H9 (cell line): Measurements from ENCODE around the gene MAD1L1. TPM values are rescaled to one million over a fixed set of nuclear protein-coding genes. Genes with fewer than 3 reads are reported as not detected.

Experiments
- DNase-seq: peaks from one replicate; pipeline ENCODE4 v3.0.0-alpha.2; 2017
- H2AFZ ChIP-seq: one replicate; pipeline ENCODE4 v1.6.1; 2013; ENCODE audit warnings: mild to moderate bottlenecking, low read length, control low read depth, moderate library complexity
- H2AK5ac ChIP-seq: 2 replicates; pipeline ENCODE4 v1.6.1; 2013; ENCODE audit warnings: low read length, control low read depth, mixed read lengths; ENCODE audit not compliant: insufficient read length
- H2BK120ac ChIP-seq: one replicate; pipeline ENCODE4 v1.6.1; 2013; ENCODE audit warnings: low read depth, mild to moderate bottlenecking, low read length, control low read depth, inconsistent platforms; ENCODE audit not compliant: poor library complexity, severe bottlenecking
- H2BK12ac ChIP-seq: 2 replicates; pipeline ENCODE4 v1.6.1; 2013; ENCODE audit warnings: low read length, control low read depth, mixed read lengths, low read depth; ENCODE audit not compliant: insufficient read length
- H2BK15ac ChIP-seq: 2 replicates; pipeline ENCODE4 v1.6.1; 2013; ENCODE audit warnings: low read depth, low read length, control low read depth
- H2BK20ac ChIP-seq: one replicate; pipeline ENCODE4 v1.6.1; 2013; ENCODE audit warnings: low read depth, mild to moderate bottlenecking, low read length, control low read depth, inconsistent platforms; ENCODE audit not compliant: poor library complexity, severe bottlenecking
- H2BK5ac ChIP-seq: 2 replicates; pipeline ENCODE4 v1.6.1; 2013; ENCODE audit warnings: low read length, control low read depth, mixed read lengths; ENCODE audit not compliant: insufficient read length
- H3K14ac ChIP-seq: 2 replicates; pipeline ENCODE4 v1.6.1; 2013; ENCODE audit warnings: low read length, control low read depth; ENCODE audit not compliant: insufficient read depth
- H3K18ac ChIP-seq: 2 replicates; pipeline ENCODE4 v1.6.1; 2013; ENCODE audit warnings: low read depth, mild to moderate bottlenecking, mixed read lengths, low read length, control low read depth; ENCODE audit not compliant: insufficient read length
- H3K23ac ChIP-seq: 2 replicates; pipeline ENCODE4 v1.6.1; 2013; ENCODE audit warnings: low read length, control low read depth, mixed read lengths, low read depth; ENCODE audit not compliant: insufficient read length
- H3K23me2 ChIP-seq: 2 replicates; pipeline ENCODE4 v1.6.1; 2013; ENCODE audit warnings: low read depth, mild to moderate bottlenecking, mixed read lengths, low read length, control low read depth; ENCODE audit not compliant: insufficient read length, poor library complexity, severe bottlenecking
- H3K27ac ChIP-seq: 2 replicates; pipeline ENCODE4 v1.5.1; 2013; ENCODE audit warnings: low read length, control low read depth, mixed read lengths, low read depth; ENCODE audit not compliant: insufficient read length
- H3K27me3 ChIP-seq: 2 replicates; pipeline ENCODE4 v1.6.1; 2013; ENCODE audit warnings: low read length, control low read depth, inconsistent platforms; ENCODE audit not compliant: insufficient read depth
- H3K4ac ChIP-seq: 2 replicates; pipeline ENCODE4 v1.6.1; 2013; ENCODE audit warnings: low read depth, mild to moderate bottlenecking, control low read depth, inconsistent platforms, low read length, moderate library complexity
- H3K4me1 ChIP-seq: 2 replicates; pipeline ENCODE4 v1.6.1; 2013; ENCODE audit warnings: low read length, control low read depth, inconsistent platforms; ENCODE audit not compliant: insufficient read depth
- H3K4me2 ChIP-seq: 2 replicates; pipeline ENCODE4 v1.6.1; 2013; ENCODE audit warnings: low read length, control low read depth, mixed read lengths; ENCODE audit not compliant: insufficient read length, insufficient read depth
- H3K56ac ChIP-seq: 2 replicates; pipeline ENCODE4 v1.6.1; 2013; ENCODE audit warnings: low read depth, mild to moderate bottlenecking, mixed read lengths, low read length, control low read depth; ENCODE audit not compliant: insufficient read length
- H3K79me1 ChIP-seq: 2 replicates; pipeline ENCODE4 v1.6.1; 2013; ENCODE audit warnings: low read depth, mild to moderate bottlenecking, moderate library complexity, low read length, control low read depth, inconsistent platforms; ENCODE audit not compliant: insufficient read depth, poor library complexity, severe bottlenecking
- H3K79me2 ChIP-seq: 2 replicates; pipeline ENCODE4 v1.6.1; 2013; ENCODE audit warnings: low read length, control low read depth, inconsistent platforms; ENCODE audit not compliant: insufficient read depth
- H3K9ac ChIP-seq: 2 replicates; pipeline ENCODE4 v1.6.1; 2013; ENCODE audit warnings: low read length, control low read depth, mixed read lengths; ENCODE audit not compliant: insufficient read length; ENCODE audit errors: extremely low read depth
- H3K9me3 ChIP-seq: one replicate; pipeline ENCODE4 v1.6.1; 2013; ENCODE audit warnings: low read depth, low read length, inconsistent platforms; ENCODE audit not compliant: control insufficient read depth
- H3T11ph ChIP-seq: one replicate; pipeline ENCODE4 v1.6.1; 2013; ENCODE audit warnings: mild to moderate bottlenecking, low read length, control low read depth, inconsistent platforms
- H4K20me1 ChIP-seq: one replicate; pipeline ENCODE4 v1.6.1; 2013; ENCODE audit not compliant: control insufficient read depth, insufficient read length, insufficient read depth
- H4K5ac ChIP-seq: 2 replicates; pipeline ENCODE4 v1.6.1; 2013; ENCODE audit warnings: low read depth, mild to moderate bottlenecking, mixed read lengths, low read length, control low read depth; ENCODE audit not compliant: insufficient read length
- H4K8ac ChIP-seq: replicated peaks from 2 replicates; pipeline ENCODE4 v1.6.1; 2013; ENCODE audit warnings: low read length, control low read depth, mixed read lengths, low read depth; ENCODE audit not compliant: insufficient read length
- H4K91ac ChIP-seq: 2 replicates; pipeline ENCODE4 v1.6.1; 2013; ENCODE audit warnings: low read depth, mild to moderate bottlenecking, moderate library complexity, mixed read lengths, low read length, control low read depth; ENCODE audit not compliant: insufficient read length
- H3K27ac Mint-ChIP-seq, 3 experiments: 2 replicates in 2 of 3; 3 replicates in 1 of 3; pipeline ENCODE4 v1.8.0; 2020 to 2021; ENCODE audit warnings: mixed read lengths in 3 of 3, mild to moderate bottlenecking in 1 of 3, moderate library complexity in 1 of 3
- H3K27me3 Mint-ChIP-seq: 2 replicates; pipeline ENCODE4 v1.8.0; 2021; ENCODE audit warnings: low read depth, mild to moderate bottlenecking, moderate library complexity, mixed read lengths
- H3K36me3 Mint-ChIP-seq, 3 experiments: 2 replicates in 2 of 3; 3 replicates in 1 of 3; pipeline ENCODE4 v1.8.0; 2020 to 2021; ENCODE audit warnings: low read depth in 3 of 3, mixed read lengths in 3 of 3; ENCODE audit not compliant: insufficient read depth in 1 of 3
- H3K4me1 Mint-ChIP-seq, 2 experiments: 2 replicates each; pipeline ENCODE4 v1.8.0; 2020; ENCODE audit warnings: mixed read lengths in 2 of 2
- H3K4me3 Mint-ChIP-seq, 2 experiments: 2 replicates in 1 of 2; 3 replicates in 1 of 2; pipeline ENCODE4 v1.8.0; 2020 to 2021; ENCODE audit warnings: mild to moderate bottlenecking in 2 of 2, mixed read lengths in 2 of 2, moderate library complexity in 1 of 2
- H3K9me3 Mint-ChIP-seq, 2 experiments: 2 replicates in 1 of 2; 3 replicates in 1 of 2; pipeline ENCODE4 v1.8.0; 2020; ENCODE audit warnings: mild to moderate bottlenecking in 2 of 2, mixed read lengths in 2 of 2, moderate library complexity in 1 of 2
- CTCF ChIP-seq: fragments of 200-600 bp; sonication (generic); conservative IDR thresholded peaks from 3 replicates; pipeline ENCODE4 v1.8.0; 2021; ENCODE audit warnings: antibody characterized with exemption, mild to moderate bottlenecking
- WGBS: extraction: QIAGEN DNeasy Blood & Tissue Kit; methylation state at CpG from one replicate; pipeline ENCODE4 v1.1.7; 2013; ENCODE audit warnings: missing lambda C conversion rate, low lambda C conversion rate, mixed read lengths; ENCODE audit not compliant: insufficient read length; ENCODE audit errors: extremely low coverage; 5-methylcytosine and 5-hydroxymethylcytosine counted together
- total RNA-seq: library from RNA; stranded (reverse); gene quantifications from 2 replicates; pipeline ENCODE4 v1.2.1, GENCODE V29; 2021

Gene MAD1L1
- total RNA-seq, 1 experiment from 2014 or later, result 39.0 TPM

- H3K4me1 ChIP-seq, result no peaks in the 10 kb centered on the region
- H2BK15ac ChIP-seq, result no peak overlapping the region; the same call in 1 of the 2 replicates
- no peak overlapping the region for H3K14ac ChIP-seq
- H4K8ac ChIP-seq, result no peak overlapping the region
- H4K5ac ChIP-seq, result no peak overlapping the region
- H3K79me2 ChIP-seq, result no peaks in the 10 kb centered on the region
- H3K27ac ChIP-seq, result no peak overlapping the region
- peaks cover 16 to 20% of the 10 kb centered on the region in 2 experiments for H3K9me3 Mint-ChIP-seq
- no peak overlapping the region for H3K4me2 ChIP-seq
- peak overlapping the region in 1 of 3 experiments; percentile 85; a peak in 1 of 7 replicates for H3K27ac Mint-ChIP-seq
- H3K27me3 Mint-ChIP-seq, result no peaks in the 10 kb centered on the region
- H3K4ac ChIP-seq, result no peak overlapping the region
- peaks cover 19 to 27% (median 22%) of the 10 kb centered on the region in 3 experiments; a peak in 6 of 7 replicates for H3K36me3 Mint-ChIP-seq
- no peak overlapping the region for H3K23ac ChIP-seq
- peaks cover 10 to 13% of the 10 kb centered on the region in 2 experiments; a peak in 3 of 4 replicates for H3K4me1 Mint-ChIP-seq
- H3K27me3 ChIP-seq, result no peaks in the 10 kb centered on the region
- no peak overlapping the region for H3K56ac ChIP-seq
- no peak overlapping the region for H2BK12ac ChIP-seq
- no peak overlapping the region for H2BK20ac ChIP-seq
- DNase-seq, result no peak
- H3K4me3 Mint-ChIP-seq, result no peak overlapping the region
- H2AK5ac ChIP-seq, result no peak overlapping the region
- TF ChIP-seq CTCF, result no peak
- no peaks in the 10 kb centered on the region for H4K20me1 ChIP-seq
- H2BK5ac ChIP-seq, result no peak overlapping the region
- no peaks in the 10 kb centered on the region for H3K23me2 ChIP-seq
- no peak overlapping the region for H2AFZ ChIP-seq
- H3K9ac ChIP-seq, result no peak overlapping the region
- no CpG with 5 or more reads among the region's 19 CpGs for WGBS
- no peak overlapping the region for H3T11ph ChIP-seq
- H4K91ac ChIP-seq, result no peak overlapping the region
- no peaks in the 10 kb centered on the region for H3K79me1 ChIP-seq
- peaks cover 5% of the 10 kb centered on the region for H3K9me3 ChIP-seq
- H3K18ac ChIP-seq, result no peak overlapping the region
- H2BK120ac ChIP-seq, result no peak overlapping the region
Observed at GRCh38 chr7:1981201-1981877, 251.4 kb downstream of the MAD1L1 start.
